ENCODE results near the gene PIGC.

- TF ChIP-seq, protein P1, sequence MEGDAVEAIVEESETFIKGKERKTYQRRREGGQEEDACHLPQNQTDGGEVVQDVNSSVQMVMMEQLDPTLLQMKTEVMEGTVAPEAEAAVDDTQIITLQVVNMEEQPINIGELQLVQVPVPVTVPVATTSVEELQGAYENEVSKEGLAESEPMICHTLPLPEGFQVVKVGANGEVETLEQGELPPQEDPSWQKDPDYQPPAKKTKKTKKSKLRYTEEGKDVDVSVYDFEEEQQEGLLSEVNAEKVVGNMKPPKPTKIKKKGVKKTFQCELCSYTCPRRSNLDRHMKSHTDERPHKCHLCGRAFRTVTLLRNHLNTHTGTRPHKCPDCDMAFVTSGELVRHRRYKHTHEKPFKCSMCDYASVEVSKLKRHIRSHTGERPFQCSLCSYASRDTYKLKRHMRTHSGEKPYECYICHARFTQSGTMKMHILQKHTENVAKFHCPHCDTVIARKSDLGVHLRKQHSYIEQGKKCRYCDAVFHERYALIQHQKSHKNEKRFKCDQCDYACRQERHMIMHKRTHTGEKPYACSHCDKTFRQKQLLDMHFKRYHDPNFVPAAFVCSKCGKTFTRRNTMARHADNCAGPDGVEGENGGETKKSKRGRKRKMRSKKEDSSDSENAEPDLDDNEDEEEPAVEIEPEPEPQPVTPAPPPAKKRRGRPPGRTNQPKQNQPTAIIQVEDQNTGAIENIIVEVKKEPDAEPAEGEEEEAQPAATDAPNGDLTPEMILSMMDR (IDR thresholded peaks at IDR 0.05 in 4 of 5, conservative IDR thresholded peaks at IDR 0.05 in 1 of 5): no peak
- TF ChIP-seq POLR2A (IDR thresholded peaks at IDR 0.05): no peak
Measured at GRCh38 chr1:172394141-172394751, 49.6 kb downstream of the PIGC start.
